SK-N-SH treated with all-trans-retinoic acid at 6 μM for 48 hours (cell line): ENCODE results near the gene PELI3.

Source experiments
- OSR1 ChIP-seq: fragments of 250-450 bp; sonication (Bioruptor Pico); IDR thresholded peaks from 2 replicates; pipeline ENCODE4 v1.8.0; 2022; ENCODE audit warnings: moderate library complexity, mild to moderate bottlenecking, inconsistent platforms
- ZC3H10 ChIP-seq: fragments of 250-450 bp; sonication (Bioruptor Pico); IDR thresholded peaks from 2 replicates; pipeline ENCODE4 v1.5.1; 2021; ENCODE audit warnings: mild to moderate bottlenecking, moderate library complexity
- ZFP30 ChIP-seq: fragments of 450-650 bp; formaldehyde crosslinking; IDR thresholded peaks from 2 replicates; pipeline ENCODE4 v1.5.0; 2022; ENCODE audit warnings: mild to moderate bottlenecking, moderate library complexity
- TF ChIP-seq, protein P1 (sequence below): fragments of 250-450 bp; sonication (Bioruptor Pico); IDR thresholded peaks from 2 replicates; pipeline ENCODE4 v1.8.0; 2020; ENCODE audit warnings: mild to moderate bottlenecking, moderate library complexity, borderline replicate concordance
- TF ChIP-seq, protein P2 (sequence below): fragments of 250-450 bp; sonication (Bioruptor Pico); IDR thresholded peaks from 2 replicates; pipeline ENCODE4 v1.5.1; 2020; ENCODE audit warnings: low read depth, mild to moderate bottlenecking, moderate library complexity
- TF ChIP-seq, protein P3 (sequence below): fragments of 250-450 bp; sonication (Bioruptor Pico); IDR thresholded peaks from 2 replicates; pipeline ENCODE4 v1.5.1; 2021; ENCODE audit warnings: mild to moderate bottlenecking, moderate library complexity

DNA sequence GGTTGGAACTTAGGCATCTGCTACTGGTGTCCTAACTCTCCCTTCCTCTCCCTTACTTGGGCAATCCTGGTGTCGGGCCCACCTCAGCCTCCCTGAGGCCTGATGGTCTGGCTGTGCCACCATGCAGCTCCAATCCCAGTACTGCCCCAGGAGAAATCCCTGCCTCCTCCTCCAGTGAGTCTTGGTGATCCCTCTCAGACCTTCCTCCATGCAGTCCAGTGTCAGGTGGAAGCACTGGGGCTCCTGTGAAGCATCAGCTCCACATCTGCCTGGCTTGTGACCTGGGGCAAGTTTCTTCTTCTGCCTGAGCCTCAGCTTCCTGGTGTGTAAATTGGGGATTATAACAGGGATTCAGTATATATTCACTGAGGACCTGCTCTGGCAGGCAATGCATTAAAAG lies 1.8 kb upstream of the PELI3 start:
- TF ChIP-seq ZC3H10 (no peak), ZFP30 (CRISPR knock-in tag) (no peak), OSR1 (no peak)
- TF ChIP-seq, protein P1, sequence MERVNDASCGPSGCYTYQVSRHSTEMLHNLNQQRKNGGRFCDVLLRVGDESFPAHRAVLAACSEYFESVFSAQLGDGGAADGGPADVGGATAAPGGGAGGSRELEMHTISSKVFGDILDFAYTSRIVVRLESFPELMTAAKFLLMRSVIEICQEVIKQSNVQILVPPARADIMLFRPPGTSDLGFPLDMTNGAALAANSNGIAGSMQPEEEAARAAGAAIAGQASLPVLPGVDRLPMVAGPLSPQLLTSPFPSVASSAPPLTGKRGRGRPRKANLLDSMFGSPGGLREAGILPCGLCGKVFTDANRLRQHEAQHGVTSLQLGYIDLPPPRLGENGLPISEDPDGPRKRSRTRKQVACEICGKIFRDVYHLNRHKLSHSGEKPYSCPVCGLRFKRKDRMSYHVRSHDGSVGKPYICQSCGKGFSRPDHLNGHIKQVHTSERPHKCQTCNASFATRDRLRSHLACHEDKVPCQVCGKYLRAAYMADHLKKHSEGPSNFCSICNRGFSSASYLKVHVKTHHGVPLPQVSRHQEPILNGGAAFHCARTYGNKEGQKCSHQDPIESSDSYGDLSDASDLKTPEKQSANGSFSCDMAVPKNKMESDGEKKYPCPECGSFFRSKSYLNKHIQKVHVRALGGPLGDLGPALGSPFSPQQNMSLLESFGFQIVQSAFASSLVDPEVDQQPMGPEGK (CRISPR knock-in tag) = no peak
- TF ChIP-seq, protein P2, sequence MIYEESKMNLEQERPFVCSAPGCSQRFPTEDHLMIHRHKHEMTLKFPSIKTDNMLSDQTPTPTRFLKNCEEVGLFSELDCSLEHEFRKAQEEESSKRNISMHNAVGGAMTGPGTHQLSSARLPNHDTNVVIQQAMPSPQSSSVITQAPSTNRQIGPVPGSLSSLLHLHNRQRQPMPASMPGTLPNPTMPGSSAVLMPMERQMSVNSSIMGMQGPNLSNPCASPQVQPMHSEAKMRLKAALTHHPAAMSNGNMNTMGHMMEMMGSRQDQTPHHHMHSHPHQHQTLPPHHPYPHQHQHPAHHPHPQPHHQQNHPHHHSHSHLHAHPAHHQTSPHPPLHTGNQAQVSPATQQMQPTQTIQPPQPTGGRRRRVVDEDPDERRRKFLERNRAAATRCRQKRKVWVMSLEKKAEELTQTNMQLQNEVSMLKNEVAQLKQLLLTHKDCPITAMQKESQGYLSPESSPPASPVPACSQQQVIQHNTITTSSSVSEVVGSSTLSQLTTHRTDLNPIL (CRISPR knock-in tag) = no peak
- TF ChIP-seq, protein P3, sequence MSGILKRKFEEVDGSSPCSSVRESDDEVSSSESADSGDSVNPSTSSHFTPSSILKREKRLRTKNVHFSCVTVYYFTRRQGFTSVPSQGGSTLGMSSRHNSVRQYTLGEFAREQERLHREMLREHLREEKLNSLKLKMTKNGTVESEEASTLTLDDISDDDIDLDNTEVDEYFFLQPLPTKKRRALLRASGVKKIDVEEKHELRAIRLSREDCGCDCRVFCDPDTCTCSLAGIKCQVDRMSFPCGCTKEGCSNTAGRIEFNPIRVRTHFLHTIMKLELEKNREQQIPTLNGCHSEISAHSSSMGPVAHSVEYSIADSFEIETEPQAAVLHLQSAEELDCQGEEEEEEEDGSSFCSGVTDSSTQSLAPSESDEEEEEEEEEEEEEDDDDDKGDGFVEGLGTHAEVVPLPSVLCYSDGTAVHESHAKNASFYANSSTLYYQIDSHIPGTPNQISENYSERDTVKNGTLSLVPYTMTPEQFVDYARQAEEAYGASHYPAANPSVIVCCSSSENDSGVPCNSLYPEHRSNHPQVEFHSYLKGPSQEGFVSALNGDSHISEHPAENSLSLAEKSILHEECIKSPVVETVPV = no peak
